ENCODE results near the gene RGS14.

RGS14 gene

DNA sequence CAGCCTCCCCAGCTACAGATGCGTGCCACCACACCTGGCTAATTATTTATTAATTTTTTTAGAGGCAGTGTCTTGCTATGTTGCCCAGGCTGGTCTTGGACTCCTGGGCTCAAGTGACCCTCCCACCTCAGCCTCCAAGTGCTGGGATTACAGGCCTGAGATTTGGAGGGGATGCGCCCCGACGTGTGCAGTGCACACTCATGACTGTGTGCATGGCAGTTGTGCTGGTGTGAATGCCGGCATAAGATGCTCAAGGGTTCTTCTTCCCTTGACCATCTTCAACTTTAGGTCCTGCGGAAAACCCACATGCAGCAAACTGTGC, 23.0 kb downstream of the RGS14 start:
- DNase-seq, result no peak

DNA sequence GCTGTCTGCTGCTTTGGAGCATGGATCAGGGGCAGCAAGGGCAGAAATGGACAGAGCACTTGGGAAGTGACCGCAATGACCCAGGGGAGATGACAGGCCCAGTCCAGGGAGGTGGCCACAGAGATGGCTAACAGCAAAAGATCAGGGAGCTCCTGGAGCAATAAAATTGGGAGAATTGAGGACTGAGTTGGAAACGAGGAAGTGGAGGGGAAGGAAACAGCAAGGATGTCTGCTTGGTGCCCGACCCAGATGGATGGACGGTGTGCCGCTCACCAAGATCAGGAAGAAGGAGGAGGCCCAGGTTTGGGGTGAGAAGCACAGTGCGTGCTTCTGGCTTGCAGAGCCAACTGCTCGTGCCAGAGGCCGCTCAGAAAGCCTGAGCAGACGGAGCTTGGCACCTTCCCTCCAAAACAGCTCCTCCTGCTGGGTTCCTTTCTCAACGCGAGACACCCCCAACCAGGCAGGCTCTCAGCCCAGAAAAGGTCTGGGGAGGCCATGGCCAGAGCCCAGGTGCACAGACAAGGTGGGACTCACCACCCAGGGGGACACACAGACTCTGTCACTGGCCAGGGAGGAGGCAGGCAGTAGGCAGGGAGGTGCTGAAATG, 24.8 kb downstream of the RGS14 start:
- DNase-seq, result no peak

DNA sequence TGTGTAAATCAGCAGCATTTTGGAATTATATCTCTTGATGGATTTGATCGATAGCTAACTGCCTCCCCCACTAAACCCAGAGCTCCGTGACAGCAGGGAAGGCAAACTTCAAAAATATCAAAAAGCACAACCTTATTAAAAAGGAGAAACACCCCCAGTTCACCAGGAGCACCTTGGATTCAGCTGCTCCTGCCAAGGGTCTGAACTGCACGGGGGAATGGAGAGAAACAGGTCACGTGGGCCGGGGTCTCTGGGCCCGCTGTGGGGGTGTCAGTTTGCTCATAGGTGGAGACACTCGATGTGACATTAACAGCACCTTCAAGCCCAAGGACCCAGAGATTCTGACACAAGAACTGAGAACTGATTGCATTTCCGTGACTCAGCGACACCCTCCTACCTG, 25.5 kb downstream of the RGS14 start:
- DNase-seq, result no peak

DNA sequence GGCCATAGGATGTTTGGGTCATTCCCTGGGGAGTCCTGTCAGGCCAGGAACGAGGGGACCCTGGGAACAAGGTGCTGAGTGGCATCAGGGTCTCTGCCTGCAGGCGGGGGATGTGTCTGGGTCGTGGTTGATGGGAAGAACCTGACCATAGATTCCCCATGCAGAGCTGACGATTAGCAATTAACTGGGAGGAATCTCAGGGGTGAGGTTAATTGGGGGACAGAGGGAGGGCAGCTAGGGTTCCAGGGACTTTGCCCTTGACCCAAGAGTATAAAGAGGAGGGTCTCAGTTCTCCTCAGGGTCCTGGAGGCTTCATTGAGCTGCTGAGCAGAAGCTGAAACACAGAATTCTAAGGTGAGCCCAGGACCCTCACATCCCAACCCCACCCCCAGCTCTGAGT, 26.4 kb downstream of the RGS14 start, which contains the start of gene SLC34A1:
SLC34A1 (plus strand) TSS at position 301 of the 400 bp plus-strand sequence. CDS start 1,308 bp downstream, outside the sequence.
- DNase-seq, result no peak

DNA sequence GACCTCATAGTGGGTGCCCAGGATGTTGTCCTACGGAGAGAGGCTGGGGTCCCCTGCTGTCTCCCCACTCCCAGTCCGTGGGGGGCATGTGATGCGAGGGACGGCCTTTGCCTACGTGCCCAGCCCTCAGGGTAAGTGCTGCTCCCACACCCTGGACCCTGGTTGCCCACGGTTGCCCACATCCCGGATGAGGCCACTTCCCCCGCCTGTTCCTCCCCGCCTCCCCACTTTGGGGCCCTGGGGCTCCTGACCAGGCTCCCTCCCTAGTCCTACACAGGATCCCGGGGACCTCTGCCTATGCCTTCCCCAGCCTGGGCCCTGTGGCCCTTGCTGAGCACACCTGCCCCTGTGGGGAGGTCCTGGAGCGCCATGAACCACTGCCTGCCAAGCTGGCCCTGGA, 28.0 kb downstream of the RGS14 start:
- no peak for DNase-seq

DNA sequence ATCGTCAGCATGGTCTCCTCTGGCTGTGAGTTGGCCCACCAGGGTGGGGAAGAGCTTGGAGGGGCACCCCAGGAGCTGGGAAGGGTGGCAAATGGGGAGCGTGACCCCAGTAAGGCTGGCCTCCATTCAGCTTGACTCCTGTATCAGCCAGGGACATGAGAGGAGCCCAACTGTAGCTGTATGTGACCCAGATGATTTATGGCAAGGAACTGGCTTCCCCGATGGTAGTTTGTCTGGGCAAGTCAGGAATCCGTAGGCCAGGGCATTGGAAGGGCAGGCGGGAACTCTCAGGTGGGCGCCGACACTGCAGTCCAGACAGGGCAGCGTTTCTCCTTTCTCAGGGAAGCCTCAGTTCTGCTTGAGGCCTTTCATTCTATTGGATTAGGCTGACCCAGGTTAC, 28.8 kb downstream of the RGS14 start:
- no peak for DNase-seq

DNA sequence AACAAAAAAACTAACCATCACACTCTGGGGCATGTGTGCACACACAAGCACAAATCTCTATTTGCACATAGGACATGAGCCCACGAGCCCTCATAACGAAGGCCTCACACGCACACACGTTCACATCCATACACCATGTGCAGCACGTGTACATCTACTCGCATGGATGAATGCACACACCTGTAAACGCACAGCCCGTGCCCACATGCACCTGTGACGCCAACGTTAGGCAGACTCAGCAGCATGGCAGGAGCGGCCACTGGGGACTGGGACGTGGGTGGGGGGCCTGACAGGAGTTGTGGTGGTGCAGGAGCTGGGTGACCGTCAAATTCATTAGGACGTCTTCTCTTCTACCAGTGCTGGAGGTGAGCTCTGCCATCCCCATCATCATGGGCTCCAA, 29.7 kb downstream of the RGS14 start:
- DNase-seq, result no peak

DNA sequence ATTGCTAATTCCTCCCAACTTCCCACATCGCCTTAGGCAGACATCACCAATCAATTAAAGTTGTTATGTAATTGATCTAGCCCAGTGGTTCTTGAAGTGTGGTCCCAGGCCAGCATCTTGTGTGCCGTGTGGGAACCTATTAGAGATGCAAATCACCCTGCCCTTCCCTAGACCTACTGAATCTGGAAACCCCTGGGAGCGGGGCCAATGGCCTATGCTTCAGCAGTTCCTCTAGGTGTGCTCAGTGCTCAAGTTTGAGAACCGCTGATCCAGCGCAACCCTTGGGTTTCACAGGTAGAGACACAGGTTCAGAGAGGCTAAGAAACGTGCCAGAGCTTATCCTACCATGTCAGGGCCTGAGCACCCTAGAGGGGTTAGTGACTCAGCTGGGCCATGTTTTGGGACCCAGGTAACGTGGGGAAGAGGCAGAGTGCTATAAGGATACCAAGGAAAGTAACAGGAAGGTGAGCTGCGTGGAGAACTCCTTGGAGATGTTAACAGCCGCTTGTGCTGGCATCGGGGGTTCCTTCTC, 30.9 kb downstream of the RGS14 start:
- DNase-seq, result no peak

DNA sequence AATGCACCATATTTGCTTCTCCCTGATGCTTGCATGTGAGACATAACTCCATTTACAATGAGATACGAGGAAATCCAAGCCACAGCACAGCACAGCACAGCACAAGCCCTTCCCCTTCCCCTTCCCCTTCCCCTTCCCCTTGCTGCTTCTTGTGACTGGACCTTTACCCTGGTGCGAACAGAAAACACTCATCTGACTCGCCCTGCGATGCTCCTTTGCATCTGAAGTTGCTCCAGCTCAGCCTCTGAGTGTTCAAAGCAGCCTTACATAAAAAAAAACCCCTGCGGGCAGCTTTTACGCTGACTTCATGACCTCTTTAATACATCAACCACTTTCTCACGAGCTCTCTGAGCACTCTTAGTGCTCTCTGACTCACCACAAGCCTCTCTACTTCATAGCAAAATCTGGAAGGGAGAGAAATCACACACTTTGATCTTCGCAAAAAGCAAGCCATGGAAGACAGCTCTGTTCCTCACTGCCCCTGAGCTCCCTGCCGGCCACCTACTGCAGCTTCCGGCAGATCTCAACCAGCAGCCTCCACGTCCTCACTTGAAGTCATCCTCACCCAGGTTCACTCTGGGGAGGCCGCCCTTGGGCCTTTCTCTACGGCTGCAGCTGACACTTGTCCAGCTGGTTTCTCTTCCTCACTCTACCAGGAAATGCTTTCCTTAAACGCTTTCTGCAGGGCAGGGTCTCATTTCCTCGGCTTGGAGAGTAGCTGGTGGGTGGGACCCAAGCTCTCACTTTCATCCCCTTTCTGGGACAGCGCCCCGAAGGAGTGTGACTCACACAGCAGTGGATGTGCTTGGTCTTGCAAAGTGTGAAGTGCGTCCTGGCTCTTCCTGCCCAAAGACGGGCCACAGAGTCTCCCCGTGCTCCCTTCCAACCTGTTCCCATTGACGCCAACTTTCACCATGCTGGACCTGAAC, 31.8 kb downstream of the RGS14 start:
- DNase-seq, result no peak

DNA sequence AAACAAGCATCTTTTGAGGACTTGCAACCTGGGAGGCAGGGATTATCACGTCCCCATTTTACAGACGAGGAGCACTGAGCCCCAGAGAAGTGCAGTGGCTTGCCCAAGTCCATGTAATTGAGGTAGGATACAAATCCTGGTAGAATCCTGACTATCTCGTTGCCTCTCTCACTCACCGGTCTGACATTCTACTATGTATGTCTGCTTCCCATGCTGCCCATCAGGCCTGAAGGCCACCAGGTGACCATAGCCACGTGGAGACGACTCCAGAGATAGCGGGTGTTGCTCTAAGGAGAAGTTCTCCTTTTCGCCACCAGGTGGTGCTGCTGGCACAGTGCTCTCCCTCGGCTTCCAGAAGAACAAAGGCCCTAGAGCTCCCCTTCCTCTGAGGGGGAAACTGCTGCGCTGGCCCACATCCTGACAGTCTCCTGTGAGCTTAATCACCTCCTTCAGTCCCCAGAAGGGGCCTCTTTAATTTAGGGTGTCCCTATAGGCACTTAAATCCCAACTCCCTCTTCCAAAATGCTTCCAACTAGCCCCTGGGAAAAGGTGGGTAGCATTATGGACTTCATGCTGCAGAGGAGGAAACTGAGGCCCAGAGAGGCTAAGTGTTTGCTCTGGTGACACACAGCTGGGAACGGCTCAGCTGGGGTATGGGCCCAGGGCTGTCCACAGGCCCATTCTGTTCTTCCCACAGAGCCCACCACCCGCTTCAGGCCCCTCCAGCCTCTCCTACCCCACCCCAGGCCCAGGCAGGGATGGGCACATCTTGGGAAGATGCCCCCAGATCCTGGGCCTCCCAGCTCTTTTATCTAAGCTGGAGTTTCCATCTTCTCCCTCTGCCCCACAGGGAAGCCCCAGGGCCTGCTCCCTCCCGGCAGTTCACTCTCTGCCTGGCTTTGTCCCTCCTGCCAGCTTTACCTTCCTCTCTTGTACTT, 32.9 kb downstream of the RGS14 start:
- DNase-seq, result no peak

DNA sequence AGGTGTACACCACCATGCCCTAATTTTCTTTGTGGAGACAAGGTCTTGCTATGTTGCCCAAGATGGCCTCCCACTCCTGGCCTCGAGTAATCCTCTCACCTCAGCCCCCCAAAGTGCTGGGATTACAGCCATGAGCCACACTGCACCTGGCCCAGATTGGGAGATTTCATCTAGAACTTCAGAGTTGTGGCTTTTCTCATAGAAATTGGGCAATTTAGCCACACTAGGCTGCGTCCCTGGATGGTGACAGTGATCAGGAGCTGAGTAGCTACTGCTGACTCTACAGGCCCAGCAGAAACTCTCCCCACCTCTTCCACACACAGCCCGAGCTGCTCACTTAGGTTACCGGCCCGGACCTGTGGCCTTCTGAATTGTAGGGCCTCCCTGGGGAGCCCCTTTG, 35.0 kb downstream of the RGS14 start:
- DNase-seq, result no peak

DNA sequence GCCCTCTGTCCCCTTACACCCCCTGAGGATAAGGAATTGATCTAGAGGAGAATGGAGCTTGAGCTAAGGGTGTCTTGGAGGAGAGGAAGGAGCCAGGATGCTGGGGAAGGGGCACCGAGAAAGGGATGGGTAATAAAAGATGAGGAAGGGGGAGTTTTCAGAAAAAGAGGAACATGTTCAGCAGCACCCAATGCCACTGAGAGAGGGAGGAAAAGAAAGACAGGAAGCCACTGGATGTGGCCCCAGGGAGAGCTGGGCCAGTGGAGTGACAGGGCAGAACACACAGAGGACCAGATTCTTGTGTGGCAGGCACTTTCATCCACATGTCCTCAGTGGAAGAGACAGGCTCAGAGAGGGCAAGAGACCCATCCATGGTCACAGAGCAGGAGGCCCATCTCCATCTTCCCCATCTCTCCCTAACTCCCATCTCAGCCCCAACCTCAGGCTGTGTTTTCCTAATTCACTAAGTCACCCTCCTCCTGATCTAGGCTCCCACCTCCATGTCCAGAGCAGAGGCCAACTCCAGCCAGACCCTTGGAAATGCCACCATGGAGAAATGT, 35.6 kb downstream of the RGS14 start:
- no peak for DNase-seq

DNA sequence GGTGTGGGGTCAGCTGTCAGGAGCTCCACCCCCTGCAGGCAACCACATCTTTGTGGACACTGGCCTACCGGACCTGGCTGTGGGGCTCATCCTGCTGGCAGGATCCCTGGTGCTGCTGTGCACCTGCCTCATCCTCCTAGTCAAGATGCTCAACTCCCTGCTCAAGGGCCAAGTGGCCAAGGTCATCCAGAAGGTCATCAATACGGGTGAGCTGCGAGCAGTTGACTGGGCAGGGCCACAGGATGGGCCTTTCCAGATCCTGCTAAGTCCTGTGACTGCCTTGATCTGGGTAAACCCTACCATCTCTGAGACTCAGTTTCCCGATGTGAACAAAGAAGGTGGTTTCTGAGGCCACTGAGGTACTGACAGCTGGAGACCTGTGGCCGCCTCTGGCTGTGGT, 36.3 kb downstream of the RGS14 start:
- DNase-seq, result no peak

DNA sequence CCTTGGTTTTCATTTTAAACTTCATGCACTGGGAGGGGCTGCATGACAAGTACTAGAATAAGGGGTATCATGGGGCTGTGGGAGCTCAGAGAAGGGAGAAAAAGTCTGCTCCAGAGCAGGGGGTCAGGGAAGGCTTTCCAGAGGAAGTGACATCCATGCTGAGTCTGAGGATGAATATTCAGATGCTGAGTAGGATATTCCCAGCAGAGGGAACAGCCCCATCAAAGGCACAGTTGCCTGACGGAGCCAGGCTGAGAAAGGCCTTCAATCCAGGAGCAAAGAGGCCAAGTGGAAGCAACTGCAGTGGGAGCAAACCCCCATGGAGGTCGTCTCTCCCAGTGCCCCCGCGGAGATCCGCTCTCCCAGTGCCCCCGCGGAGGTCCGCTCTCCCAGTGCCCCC, 38.4 kb downstream of the RGS14 start:
- no peak for DNase-seq

DNA sequence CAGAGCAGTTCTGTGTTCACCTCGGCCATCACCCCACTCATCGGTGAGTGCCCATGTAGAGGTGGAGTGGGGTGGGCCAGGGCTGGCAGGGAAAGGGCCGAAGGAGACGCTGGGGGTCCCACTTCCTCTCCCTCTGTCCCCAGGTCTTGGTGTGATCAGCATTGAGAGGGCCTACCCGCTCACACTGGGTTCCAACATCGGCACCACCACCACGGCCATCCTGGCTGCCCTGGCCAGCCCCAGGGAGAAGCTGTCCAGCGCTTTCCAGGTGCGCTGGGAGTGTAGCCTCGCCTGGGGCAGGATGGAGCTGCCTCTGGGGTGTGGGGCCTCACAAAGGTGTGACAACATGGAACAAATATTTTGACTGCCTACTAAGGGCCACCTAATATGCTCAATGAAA, 39.1 kb downstream of the RGS14 start:
- DNase-seq, result no peak

DNA sequence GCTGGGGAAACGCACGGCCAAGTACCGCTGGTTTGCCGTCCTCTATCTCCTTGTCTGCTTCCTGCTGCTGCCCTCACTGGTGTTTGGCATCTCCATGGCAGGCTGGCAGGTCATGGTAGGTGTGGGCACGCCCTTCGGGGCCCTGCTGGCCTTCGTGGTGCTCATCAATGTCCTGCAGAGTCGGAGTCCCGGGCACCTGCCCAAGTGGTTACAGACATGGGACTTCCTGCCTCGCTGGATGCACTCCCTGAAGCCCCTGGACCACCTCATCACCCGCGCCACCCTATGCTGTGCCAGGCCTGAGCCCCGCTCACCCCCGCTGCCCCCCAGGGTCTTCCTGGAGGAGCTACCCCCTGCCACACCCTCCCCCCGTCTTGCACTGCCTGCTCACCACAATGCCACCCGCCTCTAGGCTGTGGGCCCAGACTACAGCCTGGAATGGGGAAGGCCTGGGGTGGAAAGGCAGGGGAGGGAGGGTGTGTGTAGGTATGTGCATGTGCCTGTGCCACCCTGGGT, 40.2 kb downstream of the RGS14 start:
- no peak for DNase-seq

DNA sequence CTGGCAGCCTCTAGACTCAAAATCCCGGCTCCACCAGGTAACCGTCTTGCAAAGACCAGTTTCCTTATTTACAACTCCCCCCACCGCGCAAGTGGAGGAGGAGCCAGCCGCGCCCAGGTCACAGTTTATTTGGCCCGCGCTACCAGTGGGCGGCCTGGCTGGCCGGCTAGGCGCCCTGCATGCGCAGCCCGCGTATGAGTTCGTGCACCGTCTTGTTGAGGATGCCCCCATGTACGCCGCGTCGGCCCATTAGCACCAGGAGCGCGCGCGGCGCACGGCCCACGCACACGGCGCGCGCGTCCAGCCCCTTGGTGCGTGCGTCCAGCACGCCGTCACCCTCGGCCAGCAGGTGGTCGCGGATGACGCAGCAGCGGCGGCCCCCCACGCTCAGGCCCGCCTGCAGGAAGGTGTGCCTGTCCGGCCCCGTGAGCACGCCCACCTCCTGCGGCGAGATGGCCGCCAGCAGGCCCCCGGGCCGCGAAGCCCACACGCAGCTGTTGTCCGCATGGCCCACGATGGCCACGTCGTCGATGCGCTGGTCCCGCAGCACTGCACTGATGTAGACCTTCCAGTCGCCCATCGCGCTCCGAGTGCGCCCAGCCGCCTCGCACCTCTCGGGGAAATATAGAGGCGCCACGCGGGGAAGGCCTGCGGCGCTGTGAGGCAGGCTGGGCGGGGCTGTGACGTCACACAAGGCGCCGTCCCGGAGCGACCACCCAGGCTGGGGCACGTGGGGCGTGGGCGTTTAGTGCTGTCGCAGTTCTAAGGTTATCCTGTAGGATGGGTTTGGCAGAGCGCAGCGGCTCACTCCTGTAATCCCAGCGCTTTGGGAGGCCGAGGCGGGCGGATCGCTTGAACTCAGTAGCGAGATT, 42.5 kb downstream of the RGS14 start, which contains the start of gene PFN3:
PFN3 (minus strand) TSS at position 665 of the 872 bp plus-strand sequence; CDS start at position 580, 85 bp downstream.
- DNase-seq, result no peak

DNA sequence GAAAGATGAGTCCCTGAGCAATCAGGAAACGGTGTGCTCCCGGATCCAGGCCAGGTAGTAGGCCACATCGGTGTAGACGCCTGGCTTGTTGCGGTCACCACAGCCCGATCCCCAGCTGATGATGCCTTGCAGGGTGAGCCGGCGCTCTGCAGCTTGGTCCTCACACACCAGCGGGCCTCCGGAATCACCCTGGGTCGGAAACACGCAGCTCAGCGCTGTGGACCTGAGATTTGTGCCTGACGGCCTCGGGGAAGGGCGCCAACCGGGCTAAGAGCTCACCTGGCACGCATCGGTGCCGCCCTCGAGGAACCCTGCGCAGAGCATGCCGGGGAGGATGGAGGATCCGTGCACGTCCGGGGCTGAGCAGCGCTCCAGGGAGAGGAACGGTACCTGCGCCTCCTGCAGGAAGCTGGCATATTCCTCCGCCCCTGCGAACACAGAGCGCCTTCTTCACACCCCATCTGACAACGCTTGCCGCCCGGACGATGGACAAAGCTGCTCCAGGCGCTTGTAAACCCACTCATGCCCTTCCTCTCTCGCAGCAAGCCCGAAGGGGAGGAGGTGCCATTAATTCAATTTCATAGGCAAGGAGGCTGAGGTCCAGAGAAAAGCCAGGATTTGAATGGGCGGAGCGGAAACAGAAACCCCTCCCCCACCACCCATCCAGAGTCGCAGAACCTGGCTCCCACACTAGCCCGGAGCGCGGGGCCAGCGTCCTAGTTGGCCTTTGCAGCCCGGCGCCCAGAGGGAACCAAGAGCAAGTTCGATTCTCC, 44.7 kb downstream of the RGS14 start:
- DNase-seq, result no peak

DNA sequence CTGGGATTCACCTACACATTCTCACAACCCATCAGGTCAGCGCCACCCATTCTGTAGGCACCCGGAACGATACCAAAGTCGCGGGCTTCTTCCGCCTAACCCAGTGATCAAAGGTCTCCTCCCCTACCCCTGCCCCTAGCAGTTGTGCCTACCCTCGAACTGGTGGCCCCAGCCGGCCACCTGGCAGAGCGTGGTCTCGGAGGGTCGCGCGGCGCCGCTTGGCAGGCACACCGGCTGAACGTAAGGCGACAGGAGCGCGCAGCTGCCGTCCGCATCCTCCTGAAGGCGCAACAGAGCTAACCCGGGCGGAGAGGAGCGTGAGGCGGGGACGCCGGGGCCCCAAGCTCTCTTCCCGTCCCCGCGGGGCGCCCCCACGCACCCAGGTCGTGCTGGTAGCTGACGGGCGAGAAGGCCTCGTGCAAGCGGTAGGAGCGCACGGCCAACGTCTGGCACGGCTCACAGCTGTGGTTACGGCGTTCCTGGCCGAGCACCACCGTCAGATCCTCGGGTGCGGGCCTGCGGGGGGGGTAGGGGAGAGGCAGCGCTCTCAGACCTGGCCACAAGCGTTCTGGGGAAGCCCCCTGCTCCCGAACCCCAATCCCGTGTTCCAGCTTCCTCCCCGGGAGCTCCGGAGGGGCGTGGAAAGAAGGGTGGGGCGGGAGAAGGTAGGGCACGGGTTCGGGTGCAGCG, 45.5 kb downstream of the RGS14 start:
- DNase-seq, result peak; percentile 71

All from activated gamma-delta T cell (primary cell).